ENCODE data around the gene HOXB3.

Gene HOXB3

GRCh38 chr17:48584223-48584741 lies 5.8 kb downstream of the HOXB3 start:
- TF ChIP-seq POLR2A (IDR thresholded peaks at IDR 0.05; ENCODE audit: low read length) (no peak), GATA1 (IDR thresholded peaks at IDR 0.05; ENCODE audit: low read depth, low read length) (no peak)

DNA sequence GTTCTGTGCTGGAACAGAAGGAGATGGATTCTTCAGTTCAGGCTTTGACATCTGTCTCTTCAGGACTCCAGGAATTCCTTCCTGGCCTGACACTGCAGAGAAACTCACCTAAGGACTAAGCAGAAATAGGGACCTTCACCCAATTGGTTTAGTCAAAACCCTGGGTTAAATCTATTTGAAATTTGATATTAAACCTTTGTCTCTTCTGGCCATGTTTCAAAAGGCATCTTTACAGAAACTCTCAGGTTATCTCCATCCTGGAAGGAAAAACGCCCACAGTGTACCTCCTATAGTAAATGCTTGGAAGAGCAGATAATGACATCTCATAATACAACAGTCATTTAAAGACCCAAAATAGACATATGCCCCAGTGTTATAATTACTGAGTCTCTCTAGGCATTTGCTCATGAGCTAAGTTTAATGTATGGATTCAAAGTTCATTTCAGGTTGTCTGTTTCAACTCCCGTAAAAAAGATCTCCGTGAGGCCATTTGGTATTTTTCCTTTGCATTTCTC lies 6.3 kb downstream of the HOXB3 start:
- TF ChIP-seq POLR2A (IDR thresholded peaks at IDR 0.05; ENCODE audit: low read length) (no peak), GATA1 (IDR thresholded peaks at IDR 0.05; ENCODE audit: low read depth, low read length) (no peak)
- no peak for DNase-seq

More at GRCh38 chr17:48584223-48584741, 5.8 kb downstream of the HOXB3 start:
- DNase-seq, result no peak

DNA sequence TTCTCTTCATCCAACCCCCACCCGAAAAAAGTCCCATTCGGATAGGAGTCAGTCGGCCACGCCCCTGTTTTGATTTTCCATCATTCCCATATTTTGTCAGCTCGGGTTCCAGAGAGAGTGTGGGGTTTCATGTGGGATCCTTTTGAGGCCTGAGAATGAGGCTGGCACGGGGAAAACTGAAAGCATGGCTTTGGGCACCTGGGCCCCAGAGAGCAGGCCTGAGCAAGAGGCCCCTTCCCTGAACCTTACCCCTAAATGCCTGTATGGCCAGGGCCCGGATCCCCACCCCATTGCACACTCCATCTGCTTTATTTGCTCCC lies 7.3 kb downstream of the HOXB3 start:
- no peak for DNase-seq
- TF ChIP-seq POLR2A (IDR thresholded peaks at IDR 0.05; ENCODE audit: low read length) (no peak), GATA1 (IDR thresholded peaks at IDR 0.05; ENCODE audit: low read depth, low read length) (no peak)

DNA sequence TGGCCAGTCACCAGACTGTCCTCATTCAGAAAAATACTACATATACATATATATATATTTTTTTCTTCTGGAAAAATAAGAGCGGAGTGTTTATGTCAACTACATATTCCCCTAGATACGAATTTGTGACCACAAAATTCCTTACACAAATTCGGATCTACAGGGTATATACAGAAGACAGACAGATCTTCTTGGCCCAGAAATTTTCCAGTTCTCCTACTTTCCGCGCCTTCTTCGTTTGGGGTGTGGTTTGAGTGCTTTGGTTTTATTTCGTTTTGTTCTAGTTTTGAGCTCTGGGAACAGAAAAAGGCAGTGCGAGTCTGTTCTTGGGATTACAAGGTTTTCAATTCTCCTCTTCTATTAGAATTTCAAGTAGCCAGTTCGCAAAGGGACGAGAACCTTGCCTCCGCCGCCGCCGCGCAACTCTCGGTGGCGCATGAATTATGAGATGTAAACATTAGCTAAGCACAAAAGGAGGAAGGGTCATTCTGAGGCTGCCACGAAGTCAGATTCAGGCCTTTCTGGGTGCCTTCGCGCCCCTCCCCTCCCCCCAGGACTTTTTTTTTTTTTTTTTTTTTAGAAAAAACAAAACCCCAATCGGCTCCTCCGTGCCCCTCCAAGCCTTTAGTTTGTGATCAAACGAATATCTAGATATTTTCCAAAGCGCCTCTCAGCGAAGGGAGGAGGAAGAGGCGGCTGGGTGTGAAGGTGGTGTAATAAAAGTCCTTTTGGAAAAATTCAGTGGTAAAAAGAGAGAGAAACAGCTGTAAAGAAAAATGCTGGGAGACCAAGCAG lies 10.1 kb downstream of the HOXB3 start:
- TF ChIP-seq GATA1 (IDR thresholded peaks at IDR 0.05; ENCODE audit: low read depth, low read length) (no peak), POLR2A (IDR thresholded peaks at IDR 0.05; ENCODE audit: low read length) (no peak)
- peak; percentile 39 to 43 for DNase-seq

DNA sequence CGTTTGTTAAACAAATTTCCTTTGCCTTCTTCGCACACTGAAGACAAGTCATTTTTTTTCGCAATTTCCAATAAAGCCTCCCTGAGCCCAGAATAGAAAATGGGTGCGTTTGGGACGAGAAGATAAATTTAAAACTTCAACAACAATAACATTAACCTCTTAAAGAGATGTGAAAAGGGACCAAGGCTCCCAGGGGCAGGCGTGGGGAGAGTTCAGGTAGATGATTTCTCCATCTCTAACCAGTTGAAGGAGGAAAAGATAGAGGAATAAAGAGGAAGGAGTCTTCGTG lies 10.6 kb downstream of the HOXB3 start:
- DNase-seq, result no peak

GRCh38 chr17:48578616-48579470 lies 11.2 kb downstream of the HOXB3 start:
- TF ChIP-seq GATA1 (IDR thresholded peaks at IDR 0.05; ENCODE audit: low read depth, low read length) (no peak), POLR2A (IDR thresholded peaks at IDR 0.05; ENCODE audit: low read length) (no peak)
- peak; percentile 45 to 55 for DNase-seq

More for the DNA sequence above, 10.6 kb downstream of the HOXB3 start:
- TF ChIP-seq GATA1 (IDR thresholded peaks at IDR 0.05; ENCODE audit: low read depth, low read length) (no peak), POLR2A (IDR thresholded peaks at IDR 0.05; ENCODE audit: low read length) (no peak)

DNA sequence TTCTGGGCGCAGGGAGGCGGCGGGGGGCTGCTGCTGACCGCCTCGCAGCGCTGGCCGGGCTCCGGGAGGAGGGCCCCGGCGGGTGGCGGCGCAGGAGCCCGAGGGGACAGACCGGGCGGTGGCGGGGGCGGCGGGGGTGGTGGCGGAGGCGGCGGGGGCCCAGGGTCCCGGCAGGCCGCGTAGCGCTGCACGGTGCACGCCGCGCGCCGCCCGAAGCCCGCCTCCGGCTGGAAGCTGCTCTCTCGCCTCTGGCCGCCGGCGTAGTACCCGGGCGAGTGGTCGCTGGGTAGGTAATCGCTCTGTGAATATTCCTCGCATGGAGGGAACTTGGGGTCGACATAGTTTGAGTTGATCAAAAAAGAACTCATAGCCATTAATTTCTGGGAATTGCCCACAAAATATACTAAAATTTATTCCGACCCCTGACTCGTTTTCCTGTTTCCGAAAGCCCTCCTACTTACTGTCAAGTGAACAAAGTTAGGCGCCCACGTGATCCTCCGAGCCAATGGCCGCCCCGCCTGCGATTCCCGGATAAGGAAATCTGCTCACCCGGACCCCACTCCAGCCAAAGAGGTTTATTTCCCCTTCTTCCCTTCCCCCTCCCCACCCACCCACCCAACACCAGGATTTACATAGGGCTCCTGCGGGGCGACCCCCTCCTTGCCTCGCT lies 12.0 kb downstream of the HOXB3 start, which contains the start of gene HOXB4:
TSS of gene HOXB4 (minus strand) at position 405 of the 670 bp plus-strand sequence. CDS start at position 374, 31 bp downstream.
- DNase-seq, result peak; percentile 83 to 84
- TF ChIP-seq POLR2A (IDR thresholded peaks at IDR 0.05; ENCODE audit: low read length), result peak; percentile 45
- TF ChIP-seq GATA1 (IDR thresholded peaks at IDR 0.05; ENCODE audit: low read depth, low read length), result no peak

DNA sequence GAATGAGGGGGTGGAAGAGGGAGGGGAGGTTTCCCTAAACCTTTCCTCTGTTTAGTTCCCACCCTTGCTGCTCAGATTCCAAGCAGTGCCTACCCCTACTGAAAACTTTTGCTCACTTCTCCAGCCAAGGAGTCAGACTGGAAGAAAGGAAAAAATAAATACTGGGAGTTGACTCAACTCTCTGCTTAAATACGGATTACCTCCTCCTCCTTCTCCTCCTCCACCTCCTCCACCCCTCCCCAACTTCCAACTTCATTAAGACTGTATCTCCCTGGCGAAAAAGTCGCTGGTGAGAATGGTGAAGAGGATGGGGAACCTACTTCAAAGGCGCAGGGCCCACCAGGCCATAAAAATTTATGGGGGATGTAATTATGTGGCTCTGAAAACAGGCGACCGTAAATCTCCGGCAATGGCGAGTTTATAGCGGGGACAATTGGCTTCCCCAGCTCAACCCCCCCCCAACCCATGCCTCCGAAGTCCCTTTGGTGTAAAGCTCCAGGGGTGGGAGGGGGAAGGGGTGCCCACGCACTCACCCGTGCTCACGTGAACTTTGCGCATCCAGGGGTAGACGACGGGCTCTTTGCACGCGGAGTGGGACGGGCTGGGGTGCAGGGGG lies 12.6 kb downstream of the HOXB3 start:
- DNase-seq, result peak; percentile 53 to 63
- no peak for TF ChIP-seq GATA1 (IDR thresholded peaks at IDR 0.05; ENCODE audit: low read depth, low read length)
- no peak for TF ChIP-seq POLR2A (IDR thresholded peaks at IDR 0.05; ENCODE audit: low read length)

- DNase-seq, result peak; percentile 70 to 74
- no peak for TF ChIP-seq GATA1 (IDR thresholded peaks at IDR 0.05; ENCODE audit: low read depth, low read length)
- TF ChIP-seq POLR2A (IDR thresholded peaks at IDR 0.05; ENCODE audit: low read length), result peak; percentile 42
Measured at GRCh38 chr17:48576479-48577309, 13.3 kb downstream of the HOXB3 start.

DNA sequence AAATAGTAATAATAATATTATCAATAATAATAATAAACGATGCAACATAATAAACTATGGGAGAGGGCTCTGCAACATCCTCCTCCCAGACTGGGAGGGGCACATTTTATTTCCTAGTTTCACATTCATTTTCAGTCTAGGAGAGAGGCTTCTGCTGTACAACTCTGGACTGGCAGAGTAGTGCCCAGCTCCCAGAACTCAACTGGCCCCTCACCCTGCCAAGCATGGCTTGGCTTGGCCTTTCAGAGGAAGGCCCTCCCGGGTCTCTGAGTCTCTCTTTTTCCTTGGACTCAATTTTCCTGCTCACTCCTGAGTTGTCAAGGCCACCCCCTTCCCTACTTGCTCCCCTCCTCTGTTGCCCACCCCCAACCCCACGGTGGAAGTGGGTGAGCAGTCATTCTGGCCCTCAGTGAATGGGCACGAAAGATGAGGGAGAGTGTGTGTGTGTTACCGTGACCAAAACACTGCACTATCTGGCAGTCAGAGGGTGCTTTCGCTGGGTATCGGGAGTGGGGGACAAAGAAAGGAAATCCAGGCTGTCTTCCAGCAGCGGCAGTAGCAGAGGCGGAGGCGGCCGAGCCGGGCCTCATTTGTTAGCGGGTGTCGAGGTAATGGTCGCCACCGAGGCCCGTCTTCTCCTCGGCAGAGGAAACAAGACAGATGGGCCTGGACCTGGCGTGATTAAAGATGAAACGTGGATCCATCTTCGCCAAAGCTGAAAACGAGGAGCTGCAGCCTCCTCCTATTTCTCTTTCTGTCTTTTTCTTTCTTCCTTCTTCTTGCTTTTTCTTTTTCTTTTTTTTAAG lies 14.2 kb downstream of the HOXB3 start:
- no peak for TF ChIP-seq GATA1 (IDR thresholded peaks at IDR 0.05; ENCODE audit: low read depth, low read length)
- no peak for TF ChIP-seq POLR2A (IDR thresholded peaks at IDR 0.05; ENCODE audit: low read length)
- peak; percentile 44 to 52 for DNase-seq

- DNase-seq, result no peak
- no peak for TF ChIP-seq POLR2A (IDR thresholded peaks at IDR 0.05; ENCODE audit: low read length)
- TF ChIP-seq GATA1 (IDR thresholded peaks at IDR 0.05; ENCODE audit: low read depth, low read length), result no peak
Measured at GRCh38 chr17:48575066-48575582, 14.9 kb downstream of the HOXB3 start.
